Renal pelvis (tissue), 4 donors: ENCODE measurements around the gene SETBP1. TPM values are rescaled to one million over a fixed set of nuclear protein-coding genes. Genes with fewer than 3 reads are reported as not detected.

Experiments used
- DNase-seq: peaks from one replicate; pipeline ENCODE4 v3.0.0-alpha.2; 2013
- polyA plus RNA-seq, 3 donors: library from polyadenylated mRNA; unstranded; fragments of 120-200 nt; gene quantifications; one replicate each; pipeline ENCODE4 v1.2.1, GENCODE V29; 2013; ENCODE audit not compliant: insufficient read length in 3 of 3

Gene SETBP1
- polyA plus RNA-seq, 3 donors = 27.8 to 35.1 (median 31.0) TPM

GRCh38 chr18:44901283-44901682 lies 220.6 kb downstream of the SETBP1 start:
- no peak for DNase-seq

- DNase-seq = no peak
Measured at GRCh38 chr18:44903327-44903726, 222.6 kb downstream of the SETBP1 start.

- no peak for DNase-seq
Measured at GRCh38 chr18:44904768-44905167, 224.1 kb downstream of the SETBP1 start.

- DNase-seq = no peak
Measured at GRCh38 chr18:44909191-44909719, 228.6 kb downstream of the SETBP1 start.

- no peak for DNase-seq
Measured at GRCh38 chr18:44911260-44911659, 230.6 kb downstream of the SETBP1 start.

- DNase-seq = no peak
Measured at GRCh38 chr18:44911773-44912172, 231.1 kb downstream of the SETBP1 start.

- no peak for DNase-seq
Measured at GRCh38 chr18:44912740-44913478, 232.2 kb downstream of the SETBP1 start.

- no peak for DNase-seq
Measured at GRCh38 chr18:44914028-44914427, 233.3 kb downstream of the SETBP1 start.

- DNase-seq = no peak
Measured at GRCh38 chr18:44915213-44915612, 234.5 kb downstream of the SETBP1 start.

- no peak for DNase-seq
Measured at GRCh38 chr18:44915661-44916060, 235.0 kb downstream of the SETBP1 start.

- DNase-seq = no peak
Measured at GRCh38 chr18:44916429-44917207, 235.9 kb downstream of the SETBP1 start.

GRCh38 chr18:44917216-44918141 lies 236.8 kb downstream of the SETBP1 start:
- DNase-seq = no peak

GRCh38 chr18:44918142-44918476 lies 237.4 kb downstream of the SETBP1 start:
- no peak for DNase-seq

- DNase-seq = no peak
Measured at GRCh38 chr18:44920441-44920840, 239.8 kb downstream of the SETBP1 start.

GRCh38 chr18:44921974-44922373 lies 241.3 kb downstream of the SETBP1 start:
- DNase-seq = no peak

- no peak for DNase-seq
Measured at GRCh38 chr18:44922968-44923367, 242.3 kb downstream of the SETBP1 start.

- DNase-seq = no peak
Measured at GRCh38 chr18:44924785-44925499, 244.3 kb downstream of the SETBP1 start.

GRCh38 chr18:44927127-44927849 lies 246.6 kb downstream of the SETBP1 start:
- no peak for DNase-seq

- DNase-seq = no peak
Measured at GRCh38 chr18:44934901-44935300, 254.2 kb downstream of the SETBP1 start.

- no peak for DNase-seq
Measured at GRCh38 chr18:44935455-44935854, 254.8 kb downstream of the SETBP1 start.

GRCh38 chr18:44936485-44936884 lies 255.8 kb downstream of the SETBP1 start:
- no peak for DNase-seq
